ENCODE results near the gene ATP1A2.

Gene ATP1A2

DNA sequence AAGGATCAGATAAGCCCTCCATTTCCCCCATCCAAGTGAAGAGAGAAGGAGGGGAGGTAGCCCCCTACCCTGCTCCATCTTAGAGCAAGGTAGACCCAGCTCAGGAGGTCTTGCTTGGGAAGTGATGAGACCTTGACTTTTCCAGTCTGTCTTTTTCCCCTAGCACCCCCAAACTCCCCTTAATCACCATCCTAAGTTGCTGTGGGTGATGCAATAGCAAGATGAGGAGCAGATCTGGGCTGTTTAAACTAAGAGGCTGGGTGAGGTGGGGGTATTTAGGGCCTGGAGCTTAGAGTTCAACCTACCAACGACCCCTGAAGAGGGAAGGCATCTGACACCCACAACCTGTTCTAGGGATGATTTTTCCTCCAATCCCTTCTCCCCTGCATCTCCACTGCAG lies 1.7 kb downstream of the ATP1A2 start:
- DNase-seq (ENCODE audit: low read depth) = no peak
- TF ChIP-seq, protein P1, sequence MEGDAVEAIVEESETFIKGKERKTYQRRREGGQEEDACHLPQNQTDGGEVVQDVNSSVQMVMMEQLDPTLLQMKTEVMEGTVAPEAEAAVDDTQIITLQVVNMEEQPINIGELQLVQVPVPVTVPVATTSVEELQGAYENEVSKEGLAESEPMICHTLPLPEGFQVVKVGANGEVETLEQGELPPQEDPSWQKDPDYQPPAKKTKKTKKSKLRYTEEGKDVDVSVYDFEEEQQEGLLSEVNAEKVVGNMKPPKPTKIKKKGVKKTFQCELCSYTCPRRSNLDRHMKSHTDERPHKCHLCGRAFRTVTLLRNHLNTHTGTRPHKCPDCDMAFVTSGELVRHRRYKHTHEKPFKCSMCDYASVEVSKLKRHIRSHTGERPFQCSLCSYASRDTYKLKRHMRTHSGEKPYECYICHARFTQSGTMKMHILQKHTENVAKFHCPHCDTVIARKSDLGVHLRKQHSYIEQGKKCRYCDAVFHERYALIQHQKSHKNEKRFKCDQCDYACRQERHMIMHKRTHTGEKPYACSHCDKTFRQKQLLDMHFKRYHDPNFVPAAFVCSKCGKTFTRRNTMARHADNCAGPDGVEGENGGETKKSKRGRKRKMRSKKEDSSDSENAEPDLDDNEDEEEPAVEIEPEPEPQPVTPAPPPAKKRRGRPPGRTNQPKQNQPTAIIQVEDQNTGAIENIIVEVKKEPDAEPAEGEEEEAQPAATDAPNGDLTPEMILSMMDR (IDR thresholded peaks at IDR 0.05; ENCODE audit: insufficient read depth, low read depth, low read length, missing control alignments) = no peak
- no peak overlapping the region for H3K4me3 ChIP-seq (ENCODE audit: low read length)

GRCh38 chr1:160117709-160118183 lies 2.2 kb downstream of the ATP1A2 start:
- peak; percentile 19 for DNase-seq (ENCODE audit: low read depth)
- no peak overlapping the region for H3K4me3 ChIP-seq (ENCODE audit: low read length)
- TF ChIP-seq, protein P1 (IDR thresholded peaks at IDR 0.05; ENCODE audit: insufficient read depth, low read depth, low read length, missing control alignments) = no peak

GRCh38 chr1:160118928-160119327 lies 3.4 kb downstream of the ATP1A2 start:
- DNase-seq (ENCODE audit: low read depth) = no peak
- H3K4me3 ChIP-seq (ENCODE audit: low read length) = no peak overlapping the region
- TF ChIP-seq, protein P1 (IDR thresholded peaks at IDR 0.05; ENCODE audit: insufficient read depth, low read depth, low read length, missing control alignments) = no peak

DNA sequence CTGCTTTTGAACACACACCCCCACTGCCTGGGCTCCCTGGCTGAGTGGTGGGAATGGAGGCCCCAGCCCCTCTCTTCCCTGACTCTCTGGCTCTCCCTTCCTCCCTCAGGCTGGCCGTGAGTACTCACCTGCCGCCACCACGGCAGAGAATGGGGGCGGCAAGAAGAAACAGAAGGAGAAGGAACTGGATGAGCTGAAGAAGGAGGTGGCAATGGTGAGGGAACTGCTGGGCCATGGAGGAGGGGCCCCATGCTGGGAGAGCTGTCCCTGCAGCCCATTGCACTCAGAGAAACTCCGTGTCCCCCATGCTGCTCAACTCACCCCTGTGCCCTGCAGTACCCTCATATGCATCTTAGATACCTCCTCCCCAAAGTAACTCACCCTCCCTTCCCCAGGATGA lies 5.2 kb downstream of the ATP1A2 start:
- H3K4me3 ChIP-seq (ENCODE audit: low read length) = no peak overlapping the region
- TF ChIP-seq, protein P1 (IDR thresholded peaks at IDR 0.05; ENCODE audit: insufficient read depth, low read depth, low read length, missing control alignments) = no peak
- DNase-seq (ENCODE audit: low read depth) = no peak

DNA sequence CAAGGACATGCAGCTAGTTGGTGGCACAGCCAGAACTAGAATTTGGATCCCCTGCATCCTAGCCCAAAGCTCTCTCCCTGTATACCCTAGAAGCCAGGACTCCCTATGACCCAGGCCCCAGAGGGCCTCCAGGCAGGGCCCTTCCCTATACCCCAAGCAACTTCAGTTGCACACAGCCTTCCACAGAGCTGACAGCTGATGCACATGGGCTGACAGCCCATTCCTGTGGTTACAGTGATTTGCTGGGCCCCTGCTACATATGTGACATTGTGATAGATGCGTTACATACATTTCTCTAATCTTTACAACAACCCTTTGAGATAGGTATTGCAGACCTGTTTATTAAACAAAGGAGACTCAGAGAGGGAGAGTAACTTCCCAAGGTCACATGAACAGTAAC lies 5.8 kb downstream of the ATP1A2 start:
- no peak for DNase-seq (ENCODE audit: low read depth)
- H3K4me3 ChIP-seq (ENCODE audit: low read length) = no peak overlapping the region
- TF ChIP-seq, protein P1 (IDR thresholded peaks at IDR 0.05; ENCODE audit: insufficient read depth, low read depth, low read length, missing control alignments) = no peak

- TF ChIP-seq, protein P1 (IDR thresholded peaks at IDR 0.05; ENCODE audit: insufficient read depth, low read depth, low read length, missing control alignments) = no peak
- H3K4me3 ChIP-seq (ENCODE audit: low read length) = no peak overlapping the region
Measured at GRCh38 chr1:160122978-160123495, 7.5 kb downstream of the ATP1A2 start.

DNA sequence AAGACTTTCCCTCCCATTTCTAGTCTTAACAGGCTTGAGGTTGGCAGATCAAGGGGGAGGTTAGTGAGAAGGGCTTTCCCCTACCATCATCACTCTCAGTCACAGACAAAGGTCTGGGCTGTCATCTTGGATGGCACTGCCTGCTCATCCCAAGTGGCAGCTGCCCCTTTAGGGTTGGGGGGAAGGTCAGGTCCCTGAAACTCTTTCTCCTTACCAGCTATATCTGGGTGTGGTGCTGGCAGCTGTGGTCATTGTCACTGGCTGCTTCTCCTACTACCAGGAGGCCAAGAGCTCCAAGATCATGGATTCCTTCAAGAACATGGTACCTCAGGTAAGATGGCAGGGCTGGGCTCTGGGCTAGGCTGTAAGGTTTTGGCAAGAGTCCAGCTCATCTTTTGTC lies 8.2 kb downstream of the ATP1A2 start:
- H3K4me3 ChIP-seq (ENCODE audit: low read length) = no peak overlapping the region
- TF ChIP-seq, protein P1 (IDR thresholded peaks at IDR 0.05; ENCODE audit: insufficient read depth, low read depth, low read length, missing control alignments) = no peak
- DNase-seq (ENCODE audit: low read depth) = no peak

More at GRCh38 chr1:160122978-160123495, 7.5 kb downstream of the ATP1A2 start:
- no peak for DNase-seq (ENCODE audit: low read depth)
